WTC11 (cell line): ENCODE results near the gene GRAP.

Experiments used
- GRHL2 ChIP-seq: fragments of 250-450 bp; sonication (Bioruptor Pico); IDR thresholded peaks from 2 replicates; pipeline ENCODE4 v1.8.0; 2022; ENCODE audit warnings: mild to moderate bottlenecking, moderate library complexity; ENCODE audit not compliant: insufficient replicate concordance, severe bottlenecking
- NFE2L1 ChIP-seq: sonication (generic); formaldehyde crosslinking; IDR thresholded peaks from 2 replicates; pipeline ENCODE4 v1.8.1; 2023; ENCODE audit warnings: missing genetic modification reagents
- ZNF416 ChIP-seq: fragments of 250-450 bp; sonication (Bioruptor Pico); IDR thresholded peaks from 2 replicates; pipeline ENCODE4 v1.9.0; 2021; ENCODE audit warnings: mild to moderate bottlenecking, inconsistent platforms
- TF ChIP-seq, protein P1 (sequence below): fragments of 200-600 bp; IDR thresholded peaks from 2 replicates; pipeline ENCODE4 v1.8.0; 2022; ENCODE audit warnings: antibody characterized with exemption
- TF ChIP-seq, protein P2 (sequence below): sonication (generic); formaldehyde crosslinking; IDR thresholded peaks from 2 replicates; pipeline ENCODE4 v1.8.0; 2022; ENCODE audit warnings: mild to moderate bottlenecking, missing genetic modification reagents
- TF ChIP-seq, protein P3 (sequence below): sonication (generic); formaldehyde crosslinking; IDR thresholded peaks from 2 replicates; pipeline ENCODE4 v1.8.1; 2023; ENCODE audit warnings: mild to moderate bottlenecking, missing genetic modification reagents, moderate library complexity

DNA sequence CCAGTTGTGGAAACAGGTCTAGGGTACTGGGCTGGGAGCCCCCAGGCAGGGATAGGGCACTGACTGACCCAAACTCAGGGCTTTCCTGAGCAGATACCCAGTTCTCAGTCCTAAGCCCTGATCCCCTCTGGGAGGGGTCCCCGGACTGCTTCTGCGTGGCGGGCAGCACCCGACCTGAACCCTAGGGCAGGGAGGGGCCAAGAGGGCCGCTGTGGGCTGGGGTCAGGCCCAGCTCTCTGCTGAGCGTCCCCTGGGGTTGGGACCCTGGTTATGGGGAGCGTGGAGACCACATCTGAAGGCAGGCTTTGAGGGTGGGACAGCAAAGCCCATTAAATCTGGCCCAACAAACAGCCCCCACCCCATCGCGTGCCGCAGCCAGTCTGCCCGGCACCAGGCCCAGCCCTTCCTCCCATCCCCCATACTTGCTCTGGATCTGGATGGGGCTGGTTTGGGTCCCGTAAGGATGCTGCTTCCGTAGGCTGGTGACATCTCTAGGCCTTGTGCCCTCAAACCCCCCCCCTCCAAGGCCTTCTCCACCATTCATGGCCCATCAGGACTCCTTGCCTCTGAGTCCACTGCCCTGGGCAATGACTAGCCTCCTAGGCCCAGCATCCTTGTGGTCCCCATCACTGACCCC lies 41.5 kb downstream of the GRAP start:
- no peak for TF ChIP-seq ZNF416 (CRISPR knock-in tag)
- TF ChIP-seq, protein P1, sequence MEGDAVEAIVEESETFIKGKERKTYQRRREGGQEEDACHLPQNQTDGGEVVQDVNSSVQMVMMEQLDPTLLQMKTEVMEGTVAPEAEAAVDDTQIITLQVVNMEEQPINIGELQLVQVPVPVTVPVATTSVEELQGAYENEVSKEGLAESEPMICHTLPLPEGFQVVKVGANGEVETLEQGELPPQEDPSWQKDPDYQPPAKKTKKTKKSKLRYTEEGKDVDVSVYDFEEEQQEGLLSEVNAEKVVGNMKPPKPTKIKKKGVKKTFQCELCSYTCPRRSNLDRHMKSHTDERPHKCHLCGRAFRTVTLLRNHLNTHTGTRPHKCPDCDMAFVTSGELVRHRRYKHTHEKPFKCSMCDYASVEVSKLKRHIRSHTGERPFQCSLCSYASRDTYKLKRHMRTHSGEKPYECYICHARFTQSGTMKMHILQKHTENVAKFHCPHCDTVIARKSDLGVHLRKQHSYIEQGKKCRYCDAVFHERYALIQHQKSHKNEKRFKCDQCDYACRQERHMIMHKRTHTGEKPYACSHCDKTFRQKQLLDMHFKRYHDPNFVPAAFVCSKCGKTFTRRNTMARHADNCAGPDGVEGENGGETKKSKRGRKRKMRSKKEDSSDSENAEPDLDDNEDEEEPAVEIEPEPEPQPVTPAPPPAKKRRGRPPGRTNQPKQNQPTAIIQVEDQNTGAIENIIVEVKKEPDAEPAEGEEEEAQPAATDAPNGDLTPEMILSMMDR, result no peak
- no peak for TF ChIP-seq GRHL2
- no peak for TF ChIP-seq NFE2L1 (CRISPR knock-in tag)
- TF ChIP-seq, protein P2, sequence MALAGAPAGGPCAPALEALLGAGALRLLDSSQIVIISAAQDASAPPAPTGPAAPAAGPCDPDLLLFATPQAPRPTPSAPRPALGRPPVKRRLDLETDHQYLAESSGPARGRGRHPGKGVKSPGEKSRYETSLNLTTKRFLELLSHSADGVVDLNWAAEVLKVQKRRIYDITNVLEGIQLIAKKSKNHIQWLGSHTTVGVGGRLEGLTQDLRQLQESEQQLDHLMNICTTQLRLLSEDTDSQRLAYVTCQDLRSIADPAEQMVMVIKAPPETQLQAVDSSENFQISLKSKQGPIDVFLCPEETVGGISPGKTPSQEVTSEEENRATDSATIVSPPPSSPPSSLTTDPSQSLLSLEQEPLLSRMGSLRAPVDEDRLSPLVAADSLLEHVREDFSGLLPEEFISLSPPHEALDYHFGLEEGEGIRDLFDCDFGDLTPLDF (CRISPR knock-in tag), result no peak
- TF ChIP-seq, protein P3, sequence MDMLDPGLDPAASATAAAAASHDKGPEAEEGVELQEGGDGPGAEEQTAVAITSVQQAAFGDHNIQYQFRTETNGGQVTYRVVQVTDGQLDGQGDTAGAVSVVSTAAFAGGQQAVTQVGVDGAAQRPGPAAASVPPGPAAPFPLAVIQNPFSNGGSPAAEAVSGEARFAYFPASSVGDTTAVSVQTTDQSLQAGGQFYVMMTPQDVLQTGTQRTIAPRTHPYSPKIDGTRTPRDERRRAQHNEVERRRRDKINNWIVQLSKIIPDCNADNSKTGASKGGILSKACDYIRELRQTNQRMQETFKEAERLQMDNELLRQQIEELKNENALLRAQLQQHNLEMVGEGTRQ (CRISPR knock-in tag), result no peak
